Measurements from ENCODE around the gene CFAP210.
"Not testable (repeated sequence)": the region's sequence is repeated elsewhere in the genome, so short reads cannot be mapped to it uniquely, and the experiment has no call there.

The CFAP210 gene

DNA sequence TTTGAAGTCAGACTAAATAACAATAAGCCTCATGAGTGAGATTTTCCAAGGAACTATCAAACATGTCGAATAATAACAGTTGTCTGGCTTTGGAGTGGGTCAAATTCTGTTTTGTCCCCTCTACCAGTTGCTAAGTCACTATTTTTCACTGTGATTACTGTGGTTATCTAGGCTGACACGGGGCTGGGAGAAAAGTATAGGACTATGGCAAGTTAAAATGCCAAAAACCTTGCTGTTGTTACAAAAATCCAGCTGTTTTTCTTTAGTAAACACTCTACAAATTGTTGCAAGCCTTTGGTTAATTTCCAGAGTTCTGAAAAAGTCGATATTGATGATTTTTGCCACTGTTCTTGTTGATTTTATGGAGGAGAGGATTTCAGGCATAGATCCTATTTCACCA, 1.5 kb downstream of the CFAP210 start (continued):
- no peak for TF ChIP-seq ZNF560 (tag by site-specific recombination; IDR thresholded peaks at IDR 0.05; ENCODE audit: borderline replicate concordance)

DNA sequence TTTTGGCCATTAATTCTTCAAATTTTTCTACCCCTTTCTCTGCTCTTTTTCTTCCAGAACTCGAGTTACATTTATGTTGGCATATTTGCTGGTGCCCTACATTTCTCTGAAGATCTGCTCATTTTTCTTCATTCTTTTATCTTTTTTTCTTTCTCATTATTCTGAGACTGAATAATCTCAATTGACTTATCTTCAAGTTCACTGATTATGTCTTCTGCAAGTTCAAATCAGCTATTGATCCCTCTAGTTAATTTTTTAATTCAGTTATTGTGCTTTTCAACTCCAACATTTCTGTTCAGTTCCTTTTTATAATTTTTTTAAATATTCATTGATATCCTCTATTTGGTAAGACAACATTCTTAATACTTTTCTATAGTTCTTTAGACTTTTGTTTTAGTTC, 3.2 kb downstream of the CFAP210 start:
- Histone ChIP-seq H3K4me3 (ENCODE audit: low read depth, low read length) (no peak overlapping the region), H3K4me1 (ENCODE audit: control insufficient read depth, insufficient read depth, low read length) (no peaks in the 10 kb centered on the region; the same call in 1 of the 2 replicates), H3K9me3 (ENCODE audit: control insufficient read depth, insufficient read depth, low read depth, low read length) (no peaks in the 10 kb centered on the region), H3K27ac (ENCODE audit: extremely low read depth, low read depth, low read length) (no peak overlapping the region), H3K36me3 (ENCODE audit: control insufficient read depth in 2 of 2, insufficient read depth in 1 of 2, low read length in 2 of 2) (no peaks in the 10 kb centered on the region)
- ChIA-PET POLR2A (no interaction called here), CTCF (interaction anchor here (0.5 to 0.7 kb wide), 3 partner anchors 21 to 112 kb away, joined by 3 to 5 read pairs (median 3); no protein-coding TSS in a partner anchor)
- TF ChIP-seq SALL2 (tag by site-specific recombination; IDR thresholded peaks at IDR 0.05; ENCODE audit: borderline replicate concordance) (no peak), ZNF501 (tag by site-specific recombination; IDR thresholded peaks at IDR 0.05) (no peak), ZNF561 (tag by site-specific recombination; IDR thresholded peaks at IDR 0.05; ENCODE audit: borderline replicate concordance) (no peak), ZNF548 (tag by site-specific recombination; IDR thresholded peaks at IDR 0.05) (no peak), ZNF292 (tag by site-specific recombination; IDR thresholded peaks at IDR 0.05; ENCODE audit: borderline replicate concordance, low read depth) (no peak), ZNF768 (tag by site-specific recombination; IDR thresholded peaks at IDR 0.05) (no peak), ZNF555 (tag by site-specific recombination; conservative IDR thresholded peaks at IDR 0.05) (no peak), ZNF707 (tag by site-specific recombination; IDR thresholded peaks at IDR 0.05) (no peak), ZNF24 (tag by site-specific recombination; IDR thresholded peaks at IDR 0.05) (no peak), ZNF514 (tag by site-specific recombination; IDR thresholded peaks at IDR 0.05) (no peak), ZNF239 (tag by site-specific recombination; IDR thresholded peaks at IDR 0.05) (no peak), KLF1 (tag by site-specific recombination; IDR thresholded peaks at IDR 0.05) (no peak), ZBTB1 (tag by site-specific recombination; IDR thresholded peaks at IDR 0.05) (no peak), ZNF335 (tag by site-specific recombination; conservative IDR thresholded peaks at IDR 0.05) (no peak), ZNF529 (tag by site-specific recombination; IDR thresholded peaks at IDR 0.05; ENCODE audit: insufficient replicate concordance) (no peak), MEIS1 (CRISPR knock-in tag; IDR thresholded peaks at IDR 0.05; ENCODE audit: borderline replicate concordance) (no peak), ZNF146 (tag by site-specific recombination; IDR thresholded peaks at IDR 0.05) (no peak)
- TF ChIP-seq, protein P1, sequence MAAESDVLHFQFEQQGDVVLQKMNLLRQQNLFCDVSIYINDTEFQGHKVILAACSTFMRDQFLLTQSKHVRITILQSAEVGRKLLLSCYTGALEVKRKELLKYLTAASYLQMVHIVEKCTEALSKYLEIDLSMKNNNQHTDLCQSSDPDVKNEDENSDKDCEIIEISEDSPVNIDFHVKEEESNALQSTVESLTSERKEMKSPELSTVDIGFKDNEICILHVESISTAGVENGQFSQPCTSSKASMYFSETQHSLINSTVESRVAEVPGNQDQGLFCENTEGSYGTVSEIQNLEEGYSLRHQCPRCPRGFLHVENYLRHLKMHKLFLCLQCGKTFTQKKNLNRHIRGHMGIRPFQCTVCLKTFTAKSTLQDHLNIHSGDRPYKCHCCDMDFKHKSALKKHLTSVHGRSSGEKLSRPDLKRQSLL (tag by site-specific recombination; IDR thresholded peaks at IDR 0.05), result no peak
- TF ChIP-seq, protein P2, sequence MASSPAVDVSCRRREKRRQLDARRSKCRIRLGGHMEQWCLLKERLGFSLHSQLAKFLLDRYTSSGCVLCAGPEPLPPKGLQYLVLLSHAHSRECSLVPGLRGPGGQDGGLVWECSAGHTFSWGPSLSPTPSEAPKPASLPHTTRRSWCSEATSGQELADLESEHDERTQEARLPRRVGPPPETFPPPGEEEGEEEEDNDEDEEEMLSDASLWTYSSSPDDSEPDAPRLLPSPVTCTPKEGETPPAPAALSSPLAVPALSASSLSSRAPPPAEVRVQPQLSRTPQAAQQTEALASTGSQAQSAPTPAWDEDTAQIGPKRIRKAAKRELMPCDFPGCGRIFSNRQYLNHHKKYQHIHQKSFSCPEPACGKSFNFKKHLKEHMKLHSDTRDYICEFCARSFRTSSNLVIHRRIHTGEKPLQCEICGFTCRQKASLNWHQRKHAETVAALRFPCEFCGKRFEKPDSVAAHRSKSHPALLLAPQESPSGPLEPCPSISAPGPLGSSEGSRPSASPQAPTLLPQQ (tag by site-specific recombination; IDR thresholded peaks at IDR 0.05), result no peak

DNA sequence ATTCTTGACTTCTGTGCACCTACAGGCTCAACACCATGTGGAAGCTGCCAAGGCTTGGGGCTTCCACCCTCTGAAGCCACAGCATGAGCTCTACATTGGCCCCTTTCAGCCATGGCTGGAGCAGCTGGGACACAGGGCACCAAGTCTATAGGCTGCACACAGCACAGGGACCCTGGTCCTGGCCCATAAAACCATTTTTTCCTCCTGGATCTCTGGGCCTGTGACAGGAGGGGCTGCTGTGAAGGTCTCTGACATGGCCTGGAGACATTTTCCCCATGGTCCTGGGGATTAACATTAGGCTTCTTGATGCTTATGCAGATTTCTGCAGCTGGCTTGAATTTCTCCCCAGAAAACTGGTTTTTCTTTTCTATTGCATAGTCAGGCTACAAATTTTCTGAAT, 6.3 kb downstream of the CFAP210 start:
- H3K36me3 ChIP-seq (ENCODE audit: control insufficient read depth in 2 of 2, insufficient read depth in 1 of 2, low read length in 2 of 2); H3K9me3 ChIP-seq (ENCODE audit: control insufficient read depth, insufficient read depth, low read depth, low read length); CTCF ChIA-PET; H3K4me1 ChIP-seq (ENCODE audit: control insufficient read depth, insufficient read depth, low read length); H3K27ac ChIP-seq (ENCODE audit: extremely low read depth, low read depth, low read length); H3K4me3 ChIP-seq (ENCODE audit: low read depth, low read length); POLR2A ChIA-PET: not testable (repeated sequence)
- TF ChIP-seq ZNF585B (tag by site-specific recombination; IDR thresholded peaks at IDR 0.05), result peak; percentile 81

DNA sequence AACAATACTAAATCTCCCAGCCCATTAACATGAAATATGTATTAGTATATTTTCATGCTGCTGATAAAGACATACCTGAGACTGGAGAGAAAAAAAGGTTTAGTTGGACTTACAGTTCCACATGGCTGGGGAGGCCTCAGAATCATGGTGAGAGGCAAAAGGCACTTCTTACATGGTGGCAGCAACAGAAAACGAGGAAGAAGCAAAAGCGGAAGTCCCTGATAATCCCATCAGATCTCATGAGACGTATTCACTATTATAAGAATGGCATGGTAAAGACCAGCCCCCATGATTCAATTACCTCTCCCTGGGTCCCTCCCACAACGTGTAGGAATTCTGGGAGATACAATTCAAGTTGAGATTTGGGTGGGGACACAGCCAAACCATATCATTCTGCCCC, 7.4 kb downstream of the CFAP210 start:
- CTCF ChIA-PET, result not testable (repeated sequence)

More for the DNA sequence above, 7.4 kb downstream of the CFAP210 start:
- POLR2A ChIA-PET; H3K4me1 ChIP-seq (ENCODE audit: control insufficient read depth, insufficient read depth, low read length); H3K27ac ChIP-seq (ENCODE audit: extremely low read depth, low read depth, low read length); H3K9me3 ChIP-seq (ENCODE audit: control insufficient read depth, insufficient read depth, low read depth, low read length); H3K4me3 ChIP-seq (ENCODE audit: low read depth, low read length); H3K36me3 ChIP-seq (ENCODE audit: control insufficient read depth in 2 of 2, insufficient read depth in 1 of 2, low read length in 2 of 2): not testable (repeated sequence)

All from HEK293 (cell line).